GM18526 (cell line): ENCODE data around the gene APC2.

Source experiments
- POLR2A ChIP-seq: IDR thresholded peaks from 3 replicates; pipeline ENCODE4 v1.6.1; 2011; ENCODE audit not compliant: insufficient read length; ENCODE audit errors: extremely low read depth

APC2 gene

DNA sequence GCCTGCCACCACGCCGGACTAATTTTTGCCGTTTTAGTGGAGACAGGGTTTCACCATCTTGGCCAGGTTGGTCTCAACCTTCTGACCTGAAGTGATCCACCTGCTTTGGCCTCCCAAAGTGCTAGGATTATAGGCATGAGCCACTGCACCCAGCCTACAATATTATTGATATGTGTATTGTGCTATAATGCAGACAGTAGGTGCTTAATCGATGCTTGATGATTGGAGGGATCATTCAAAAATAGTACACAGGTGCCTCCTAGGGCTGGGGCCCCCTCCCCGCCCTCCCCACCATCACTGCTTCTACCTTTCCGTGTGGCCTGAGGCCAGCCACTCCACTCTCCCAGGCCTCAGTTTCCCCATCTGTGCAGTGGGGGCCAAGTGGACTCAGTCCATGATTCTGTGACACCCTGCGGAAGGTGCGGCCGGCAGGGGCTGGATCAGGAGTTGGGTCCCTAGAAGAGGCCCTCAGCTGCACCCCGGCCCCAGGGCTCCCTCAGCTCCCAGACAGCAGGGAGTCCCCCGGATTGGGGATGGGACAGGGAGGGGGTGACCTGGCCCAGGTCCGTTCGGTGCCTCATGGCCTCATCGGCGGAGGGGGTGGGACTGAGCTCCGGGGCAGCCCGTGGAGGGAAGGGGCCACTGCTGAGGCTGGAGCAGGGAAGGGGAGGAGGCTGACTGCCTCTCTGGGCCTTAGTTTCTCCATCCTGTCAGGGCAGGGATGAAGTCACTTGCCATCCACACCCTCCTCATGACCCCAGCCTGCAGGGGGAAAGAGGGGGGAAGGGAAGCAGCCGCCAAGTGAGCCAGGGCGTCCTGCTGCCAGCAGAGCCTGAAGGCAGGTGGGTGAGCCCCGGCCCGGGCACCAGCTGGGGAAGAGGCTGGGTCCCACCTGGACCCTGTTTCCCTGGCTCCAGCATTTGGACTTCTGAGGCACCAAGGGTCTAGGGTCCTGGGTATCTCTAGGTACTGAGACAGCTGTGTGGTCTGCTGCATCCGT lies 61.7 kb downstream of the APC2 start:
- no peak for TF ChIP-seq POLR2A

- no peak for TF ChIP-seq POLR2A
These were observed 63.0 kb downstream of the APC2 start, which contains the start of gene ADAMTSL5 for GRCh38 chr19:1512671-1513498. Gene ADAMTSL5 (minus strand): TSS chr19:1513019. CDS start chr19:1510943, 2,076 bp downstream.

DNA sequence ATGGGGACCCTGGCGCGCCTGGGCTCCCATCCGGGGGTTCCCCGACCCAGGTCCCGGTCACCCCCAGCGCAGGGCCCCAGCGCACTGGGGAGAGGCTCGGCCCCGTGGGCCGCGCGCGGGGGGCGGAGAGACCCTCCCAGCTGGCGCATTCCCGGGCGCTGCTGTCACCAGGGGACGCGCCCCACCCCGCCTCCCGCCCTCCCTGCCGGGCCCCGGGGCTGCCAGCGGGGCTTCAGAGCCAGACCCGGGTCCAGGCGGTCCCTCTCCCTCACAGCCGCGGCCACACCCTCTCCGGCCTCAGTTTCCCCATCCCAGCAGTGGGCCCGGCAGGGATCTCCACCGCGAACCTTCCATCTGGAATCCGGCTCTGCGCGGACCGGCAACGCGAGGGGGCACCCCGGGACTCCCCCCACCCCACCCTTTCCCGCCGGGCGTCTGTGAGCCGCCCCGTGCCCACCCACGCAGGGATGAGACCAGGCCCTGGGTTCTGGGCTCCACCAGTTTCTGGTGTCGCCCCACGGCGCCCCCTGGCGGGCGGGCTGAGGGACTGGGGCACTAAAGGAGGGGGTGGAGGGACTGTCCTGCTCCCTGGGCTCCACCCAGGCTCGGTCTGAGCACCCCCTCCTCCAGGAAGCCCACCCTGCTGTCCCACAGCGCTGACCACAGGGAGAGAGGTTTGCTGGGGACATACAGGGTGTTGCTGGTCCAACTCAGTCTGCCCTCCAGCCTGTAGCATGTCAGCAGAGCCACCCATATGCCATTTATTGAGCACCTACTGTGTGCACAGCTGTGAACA lies 63.8 kb downstream of the APC2 start:
- TF ChIP-seq POLR2A: no peak

- TF ChIP-seq POLR2A: no peak
These were observed 64.4 kb downstream of the APC2 start for GRCh38 chr19:1514295-1514661.

DNA sequence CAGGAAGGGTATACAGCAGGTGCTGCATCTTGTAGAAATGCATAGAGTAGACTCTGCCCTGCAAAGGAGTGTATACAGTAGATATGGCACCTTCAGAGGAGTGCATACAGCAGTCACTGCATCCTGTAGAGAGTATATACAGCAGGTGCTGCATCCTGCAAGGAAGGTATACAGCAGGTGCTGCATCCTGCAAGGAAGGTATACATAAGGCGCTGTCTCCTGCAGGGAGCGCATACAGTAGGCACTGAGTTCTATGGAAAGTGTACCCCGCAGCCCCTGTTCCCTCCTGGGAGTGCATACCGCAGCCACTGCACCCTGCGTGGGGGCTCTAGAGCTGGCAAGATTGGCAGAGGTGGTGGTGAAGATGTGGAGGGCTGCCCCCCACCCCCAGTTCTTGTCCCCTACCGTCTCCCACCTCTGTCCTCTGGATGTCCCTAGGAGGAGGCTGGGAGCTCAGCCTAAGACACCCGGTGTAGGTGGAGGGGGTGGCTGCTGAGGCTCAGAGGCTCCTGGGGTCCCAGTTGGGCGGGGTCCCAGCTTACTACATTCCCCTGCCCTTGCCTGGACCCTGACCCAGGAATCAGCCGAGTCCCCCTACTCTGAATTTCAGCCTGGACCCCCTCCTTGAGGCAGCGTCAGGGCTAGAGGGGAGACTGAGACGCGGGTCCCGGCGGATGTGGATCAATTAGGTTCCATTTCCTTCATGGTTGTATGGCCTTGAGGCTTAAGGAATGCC lies 65.2 kb downstream of the APC2 start:
- no peak for TF ChIP-seq POLR2A

DNA sequence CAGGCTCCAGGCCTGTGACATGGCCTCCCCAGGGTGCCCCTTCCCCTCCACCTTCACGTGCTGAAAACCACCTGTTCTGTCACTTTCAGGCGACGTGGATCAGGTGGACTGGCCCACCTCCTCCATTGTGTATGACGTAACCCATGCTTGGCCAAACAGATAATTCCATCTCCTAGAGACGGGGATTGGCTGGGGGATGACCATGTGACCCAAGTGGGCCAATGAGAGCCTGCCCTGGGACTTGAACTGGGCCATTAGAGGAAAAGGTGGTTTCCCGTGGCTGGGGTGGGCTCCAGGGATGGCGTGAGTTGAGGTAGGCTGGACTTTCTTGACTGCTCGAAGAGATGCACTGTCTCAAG lies 66.5 kb downstream of the APC2 start:
- TF ChIP-seq POLR2A: no peak

DNA sequence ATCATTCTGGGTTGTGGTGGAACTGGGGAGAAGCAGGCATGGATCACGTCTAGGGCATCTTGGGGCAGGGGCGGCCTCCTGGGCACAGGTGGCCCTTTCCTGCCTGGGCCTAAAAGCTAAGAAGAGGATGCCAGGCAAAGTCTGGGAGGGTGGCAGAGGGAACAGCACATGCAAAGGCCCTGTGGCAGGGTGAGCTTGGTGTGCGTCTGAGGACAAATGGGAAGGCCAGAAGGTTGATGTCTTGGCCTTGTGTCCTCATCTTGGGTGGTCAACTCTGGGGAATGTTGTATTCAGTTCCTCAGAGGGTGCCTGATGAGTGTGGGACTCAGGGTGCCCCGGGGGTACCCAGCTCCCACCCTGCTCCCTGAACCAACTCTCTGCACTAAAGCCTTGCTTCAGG lies 68.5 kb downstream of the APC2 start:
- no peak for TF ChIP-seq POLR2A

- TF ChIP-seq POLR2A: no peak
These were observed 70.4 kb downstream of the APC2 start for GRCh38 chr19:1520203-1520780.

DNA sequence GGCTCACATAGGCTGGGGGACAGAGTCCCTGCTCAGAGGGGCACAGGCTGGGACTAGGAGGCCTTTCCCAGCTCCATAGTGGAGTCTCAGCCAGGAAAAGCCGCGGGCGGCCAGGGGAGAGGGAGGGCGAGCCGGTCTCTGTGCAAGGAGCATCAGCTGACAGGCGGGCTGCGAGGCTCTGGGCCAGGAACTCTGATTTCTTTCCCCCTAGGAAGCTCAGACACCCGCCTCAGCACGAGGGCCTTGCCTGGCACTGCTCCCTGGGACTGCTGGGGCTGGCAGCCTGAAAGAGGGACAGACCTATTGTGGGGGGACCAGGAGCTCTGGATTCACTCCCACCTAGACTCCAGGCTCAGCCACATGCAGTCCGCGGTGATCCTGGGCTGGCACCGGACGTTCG lies 71.7 kb downstream of the APC2 start:
- TF ChIP-seq POLR2A: no peak

DNA sequence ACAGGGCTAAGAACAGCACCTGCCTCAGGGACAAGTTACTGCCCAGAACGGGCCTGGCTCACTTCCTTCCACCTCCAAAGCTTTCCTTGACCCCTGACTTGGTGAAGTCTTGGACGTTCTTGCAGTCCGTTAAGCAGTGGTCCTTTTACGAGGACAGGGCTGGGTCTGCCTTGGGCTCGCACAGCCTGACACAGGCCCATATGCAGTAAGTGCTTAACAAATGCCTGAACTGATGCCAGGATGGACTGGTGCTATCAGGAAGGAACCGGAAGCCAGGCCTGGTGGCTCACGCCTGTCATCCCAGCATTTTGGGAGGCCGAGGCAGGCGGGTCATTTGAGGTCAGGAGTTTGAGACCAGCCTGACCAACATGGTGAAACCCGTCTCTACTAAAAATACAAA lies 72.1 kb downstream of the APC2 start:
- TF ChIP-seq POLR2A: no peak

GRCh38 chr19:1522838-1523237 lies 72.9 kb downstream of the APC2 start:
- TF ChIP-seq POLR2A: no peak
